ENCODE data around the gene KIF9. TPM values are rescaled to one million over a fixed set of nuclear protein-coding genes. Genes with fewer than 3 reads are reported as not detected.

The KIF9 gene
- total and polyA plus RNA-seq, 8 donors = under 0.01 to 46.3 (median 12.8) TPM; not detected in 1

DNA sequence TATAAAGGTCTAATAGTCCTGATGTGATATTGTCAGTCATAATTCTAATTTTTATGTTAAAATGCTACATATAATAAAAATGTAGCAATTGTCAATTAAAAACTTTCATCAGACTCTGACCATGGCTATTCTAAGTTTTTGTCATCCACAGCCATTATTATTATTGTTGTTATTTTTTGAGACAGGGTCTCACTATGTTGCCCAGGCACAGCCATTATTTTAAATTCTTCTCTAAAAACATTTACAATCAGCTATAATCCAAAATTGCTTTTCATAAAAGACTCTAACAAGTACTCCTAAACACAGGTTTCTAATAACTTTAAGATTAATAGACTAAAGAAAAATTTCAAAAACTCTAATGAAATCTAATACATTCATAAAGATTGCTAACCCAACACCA is 77.7 kb downstream of the KIF9 start:
- H3K4me3 ChIP-seq = no peak overlapping the region
- TF ChIP-seq, protein P1, sequence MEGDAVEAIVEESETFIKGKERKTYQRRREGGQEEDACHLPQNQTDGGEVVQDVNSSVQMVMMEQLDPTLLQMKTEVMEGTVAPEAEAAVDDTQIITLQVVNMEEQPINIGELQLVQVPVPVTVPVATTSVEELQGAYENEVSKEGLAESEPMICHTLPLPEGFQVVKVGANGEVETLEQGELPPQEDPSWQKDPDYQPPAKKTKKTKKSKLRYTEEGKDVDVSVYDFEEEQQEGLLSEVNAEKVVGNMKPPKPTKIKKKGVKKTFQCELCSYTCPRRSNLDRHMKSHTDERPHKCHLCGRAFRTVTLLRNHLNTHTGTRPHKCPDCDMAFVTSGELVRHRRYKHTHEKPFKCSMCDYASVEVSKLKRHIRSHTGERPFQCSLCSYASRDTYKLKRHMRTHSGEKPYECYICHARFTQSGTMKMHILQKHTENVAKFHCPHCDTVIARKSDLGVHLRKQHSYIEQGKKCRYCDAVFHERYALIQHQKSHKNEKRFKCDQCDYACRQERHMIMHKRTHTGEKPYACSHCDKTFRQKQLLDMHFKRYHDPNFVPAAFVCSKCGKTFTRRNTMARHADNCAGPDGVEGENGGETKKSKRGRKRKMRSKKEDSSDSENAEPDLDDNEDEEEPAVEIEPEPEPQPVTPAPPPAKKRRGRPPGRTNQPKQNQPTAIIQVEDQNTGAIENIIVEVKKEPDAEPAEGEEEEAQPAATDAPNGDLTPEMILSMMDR (IDR thresholded peaks at IDR 0.05) = no peak
- TF ChIP-seq EP300 (IDR thresholded peaks at IDR 0.05) (no peak), POLR2AphosphoS5 (IDR thresholded peaks at IDR 0.05) (no peak), POLR2A (IDR thresholded peaks at IDR 0.05) (no peak)
- H3K27ac ChIP-seq = no peak overlapping the region
- intact Hi-C loops (cut with DNase I; ENCODE audit: low total_unique reads) = no loop called here
- no peaks in the 10 kb centered on the region for H3K9me3 ChIP-seq
- no peaks in the 10 kb centered on the region for H3K36me3 ChIP-seq
- no peaks in the 10 kb centered on the region for H3K27me3 ChIP-seq
- no peak for DNase-seq
- no peaks in the 10 kb centered on the region for H3K4me1 ChIP-seq

DNA sequence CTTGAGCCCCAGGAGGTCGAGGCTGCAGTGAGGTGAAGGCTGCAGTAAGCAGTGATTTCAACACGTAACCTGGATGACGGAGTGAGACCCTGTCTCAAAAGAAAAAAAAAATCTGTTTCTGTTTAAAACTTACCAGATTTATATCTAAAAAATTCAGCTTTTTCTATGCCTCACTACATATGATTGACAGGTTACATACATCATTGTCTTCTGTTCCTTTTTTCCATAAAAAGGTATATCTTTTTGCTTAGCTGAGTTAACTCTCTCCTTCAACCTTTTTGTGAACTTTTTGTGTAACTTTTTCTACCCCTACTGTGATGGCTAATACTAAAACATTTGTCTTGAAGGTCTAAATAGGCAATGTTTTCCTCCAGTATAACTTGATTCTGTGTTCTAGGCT is 80.1 kb downstream of the KIF9 start:
- DNase-seq = no peak
- no peaks in the 10 kb centered on the region for H3K36me3 ChIP-seq
- no peak overlapping the region for H3K27ac ChIP-seq
- peaks cover 0 to 2% (median 0%) of the 10 kb centered on the region in 4 donors for H3K4me1 ChIP-seq
- 83 to 97% (median 94%) methylated on average over 3 of the region's 3 CpGs for WGBS, 5 donors
- intact Hi-C loops (cut with DNase I; ENCODE audit: low total_unique reads) = no loop called here
- H3K4me3 ChIP-seq = no peak overlapping the region
- no peaks in the 10 kb centered on the region for H3K27me3 ChIP-seq
- TF ChIP-seq POLR2A (IDR thresholded peaks at IDR 0.05) = no peak
- TF ChIP-seq EP300 (IDR thresholded peaks at IDR 0.05) = no peak
- TF ChIP-seq POLR2AphosphoS5 (IDR thresholded peaks at IDR 0.05) = no peak
- TF ChIP-seq, protein P1 (IDR thresholded peaks at IDR 0.05) = no peak
- no peaks in the 10 kb centered on the region for H3K9me3 ChIP-seq

DNA sequence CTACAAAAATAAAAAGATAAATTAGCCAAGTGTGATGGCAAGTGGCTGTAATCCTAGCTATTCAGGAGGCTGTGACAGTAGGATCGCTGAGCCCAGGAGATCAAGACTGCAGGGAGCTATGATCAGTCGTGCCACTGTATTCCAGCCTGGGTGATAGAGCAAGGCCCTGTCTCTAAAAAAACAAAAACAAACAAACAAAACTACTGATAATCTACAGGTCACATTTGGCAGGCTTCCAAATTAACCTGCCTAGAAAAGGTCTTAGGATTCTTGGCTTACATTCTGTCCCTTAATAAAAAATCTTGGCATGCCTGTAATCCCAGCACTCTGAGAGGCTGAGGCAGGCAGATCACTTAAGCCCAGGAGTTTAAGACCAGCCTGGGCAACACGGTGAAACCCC is 85.3 kb downstream of the KIF9 start:
- TF ChIP-seq POLR2AphosphoS5 (IDR thresholded peaks at IDR 0.05) (no peak), EP300 (IDR thresholded peaks at IDR 0.05) (no peak)
- TF ChIP-seq, protein P1 (IDR thresholded peaks at IDR 0.05) = no peak
- intact Hi-C loops (cut with DNase I; ENCODE audit: low total_unique reads) = no loop called here
- no peak for DNase-seq
- WGBS, 5 donors = 46 to 74% (median 57%) methylated on average over 3 of the region's 3 CpGs
- H3K9me3 ChIP-seq = no peaks in the 10 kb centered on the region
- H3K27ac ChIP-seq = no peak overlapping the region
- H3K36me3 ChIP-seq = no peaks in the 10 kb centered on the region
- H3K4me3 ChIP-seq = no peak overlapping the region
- H3K4me1 ChIP-seq = peaks cover 0 to 6% (median 0%) of the 10 kb centered on the region in 4 donors
- H3K27me3 ChIP-seq = no peaks in the 10 kb centered on the region

DNA sequence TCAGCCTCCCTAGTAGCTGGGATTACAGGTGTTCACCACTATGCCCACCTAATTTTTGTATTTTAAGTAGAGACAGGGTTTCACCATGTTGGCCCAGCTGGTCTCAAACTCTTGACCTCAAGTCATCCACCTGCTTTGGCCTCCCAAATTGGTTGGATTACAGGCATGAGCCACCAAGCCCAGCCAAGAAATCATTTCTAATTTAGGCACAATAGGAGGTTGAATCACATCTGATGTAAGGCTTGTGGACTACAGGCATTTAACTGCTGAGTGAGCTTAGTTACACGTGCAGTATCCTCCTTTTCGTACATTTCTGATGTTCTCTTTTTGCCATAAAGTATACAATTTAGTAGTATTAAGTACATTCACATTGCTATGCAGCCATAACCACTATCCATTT is 87.6 kb downstream of the KIF9 start:
- H3K27ac ChIP-seq = no peak overlapping the region
- no peak overlapping the region for H3K4me3 ChIP-seq

More for the DNA sequence above, 87.6 kb downstream of the KIF9 start:
- TF ChIP-seq, protein P1 (IDR thresholded peaks at IDR 0.05) = no peak
- no peak for TF ChIP-seq POLR2A (IDR thresholded peaks at IDR 0.05)
- TF ChIP-seq EP300 (IDR thresholded peaks at IDR 0.05) = no peak
- no peak for TF ChIP-seq POLR2AphosphoS5 (IDR thresholded peaks at IDR 0.05)
- intact Hi-C loops (cut with DNase I; ENCODE audit: low total_unique reads) = no loop called here
- Histone ChIP-seq H3K36me3 (no peaks in the 10 kb centered on the region), H3K27me3 (no peaks in the 10 kb centered on the region), H3K9me3 (no peaks in the 10 kb centered on the region), H3K4me1 (peaks cover 0 to 6% (median 0%) of the 10 kb centered on the region in 4 donors)
- WGBS, 5 donors = 93 to 97% (median 96%) methylated on average over 2 of the region's 2 CpGs
- no peak for DNase-seq
